HEK293 (cell line): ENCODE measurements around the gene SGMS1.
"Not testable (repeated sequence)": the region's sequence is repeated elsewhere in the genome, so short reads cannot be mapped to it uniquely, and the experiment has no call there.

Experiments
- CTCF ChIA-PET: fragments of 350-600 bp; formaldehyde crosslinking; extraction: SDS; loops from one replicate; lab custom pipeline; 2021; ENCODE audit warnings: antibody characterized with exemption; lab: Yijun Ruan, JAX
- POLR2A ChIA-PET: fragments of 300-600 bp; formaldehyde crosslinking; extraction: SDS; loops from one replicate; lab custom pipeline; 2020; ENCODE audit warnings: antibody characterized with exemption, inconsistent platforms; lab: Yijun Ruan, JAX
- H3K27ac ChIP-seq: fragments of 200-500 bp; sonication (Bioruptor generic); 2 replicates; pipeline ENCODE4 v1.5.1; 2014; ENCODE audit warnings: low read depth, low read length, control low read depth, inconsistent platforms; ENCODE audit errors: extremely low read depth
- H3K36me3 ChIP-seq, 2 experiments: fragments of 200-500 bp in 1 of 2; sonication (Bioruptor generic) in 1 of 2; 1 replicate in 1 of 2; 2 replicates in 1 of 2; pipeline ENCODE4 v1.5.1; 2014 to 2017; ENCODE audit warnings: inconsistent platforms in 2 of 2, low read length in 2 of 2; ENCODE audit not compliant: control insufficient read depth in 2 of 2, insufficient read depth in 1 of 2
- H3K4me1 ChIP-seq: fragments of 200-500 bp; sonication (Bioruptor generic); 2 replicates; pipeline ENCODE4 v1.5.1; 2014; ENCODE audit warnings: mild to moderate bottlenecking, low read length, inconsistent platforms; ENCODE audit not compliant: control insufficient read depth, insufficient read depth
- H3K4me3 ChIP-seq: 2 replicates; pipeline ENCODE4 v1.5.1; 2011; ENCODE audit warnings: low read depth, mild to moderate bottlenecking, control low read depth, low read length, moderate library complexity
- H3K9me3 ChIP-seq: fragments of 200-500 bp; sonication (Bioruptor generic); 2 replicates; pipeline ENCODE4 v1.5.1; 2014; ENCODE audit warnings: low read depth, low read length, inconsistent platforms; ENCODE audit not compliant: control insufficient read depth, insufficient read depth
- HOXC10 ChIP-seq: sonication (generic); formaldehyde crosslinking; IDR thresholded peaks from 2 replicates; pipeline ENCODE4 v1.8.1; 2023; ENCODE audit warnings: mild to moderate bottlenecking, missing genetic modification reagents
- KLF16 ChIP-seq: fragments of 450-650 bp; formaldehyde crosslinking; IDR thresholded peaks from 2 replicates; pipeline ENCODE4 v1.5.1; 2017; ENCODE audit warnings: missing biosample characterization, missing genetic modification characterization
- MEIS1 ChIP-seq: sonication (generic); formaldehyde crosslinking; IDR thresholded peaks from 2 replicates; pipeline ENCODE4 v1.8.1; 2022; ENCODE audit warnings: missing genetic modification reagents, mild to moderate bottlenecking, borderline replicate concordance
- ZFP37 ChIP-seq: fragments of 450-650 bp; formaldehyde crosslinking; IDR thresholded peaks from 2 replicates; pipeline ENCODE4 v1.5.1; 2016; ENCODE audit warnings: missing biosample characterization, missing genetic modification characterization
- ZNF175 ChIP-seq: fragments of 450-650 bp; formaldehyde crosslinking; IDR thresholded peaks from 2 replicates; pipeline ENCODE4 v1.5.1; 2016; ENCODE audit warnings: missing biosample characterization, missing genetic modification characterization
- ZNF184 ChIP-seq: fragments of 450-650 bp; IDR thresholded peaks from 2 replicates; pipeline ENCODE4 v1.5.1; 2018; ENCODE audit warnings: missing biosample characterization, mild to moderate bottlenecking, missing genetic modification characterization
- ZNF473 ChIP-seq: fragments of 450-650 bp; formaldehyde crosslinking; IDR thresholded peaks from 2 replicates; pipeline ENCODE4 v1.5.1; 2017; ENCODE audit warnings: missing biosample characterization, missing genetic modification characterization
- ZNF629 ChIP-seq: fragments of 450-650 bp; formaldehyde crosslinking; IDR thresholded peaks from 2 replicates; pipeline ENCODE4 v1.5.1; 2017; ENCODE audit warnings: missing biosample characterization, missing genetic modification characterization
- TF ChIP-seq, protein P1 (sequence below): fragments of 450-650 bp; formaldehyde crosslinking; IDR thresholded peaks from 2 replicates; pipeline ENCODE4 v1.5.1; 2016; ENCODE audit warnings: missing biosample characterization, missing genetic modification characterization
- TF ChIP-seq, protein P2 (sequence below): fragments of 450-650 bp; IDR thresholded peaks from 2 replicates; pipeline ENCODE4 v1.5.1; 2018; ENCODE audit warnings: missing biosample characterization, mild to moderate bottlenecking, missing genetic modification characterization
- TF ChIP-seq, protein P3 (sequence below): fragments of 450-650 bp; formaldehyde crosslinking; conservative IDR thresholded peaks from 2 replicates; pipeline ENCODE4 v1.5.1; 2016; ENCODE audit warnings: low read depth, missing biosample characterization, missing genetic modification characterization
- TF ChIP-seq, protein P4 (sequence below): fragments of 450-650 bp; formaldehyde crosslinking; IDR thresholded peaks from 2 replicates; pipeline ENCODE4 v1.5.1; 2017; ENCODE audit warnings: missing biosample characterization, missing genetic modification characterization
- TF ChIP-seq, protein P5 (sequence below): fragments of 450-650 bp; formaldehyde crosslinking; IDR thresholded peaks from 2 replicates; pipeline ENCODE4 v1.5.1; 2016; ENCODE audit warnings: missing biosample characterization, missing genetic modification characterization
- TF ChIP-seq, protein P6 (sequence below): fragments of 450-650 bp; formaldehyde crosslinking; conservative IDR thresholded peaks from 2 replicates; pipeline ENCODE4 v1.5.1; 2016; ENCODE audit warnings: low read depth, missing biosample characterization, missing genetic modification characterization

SGMS1 gene

DNA sequence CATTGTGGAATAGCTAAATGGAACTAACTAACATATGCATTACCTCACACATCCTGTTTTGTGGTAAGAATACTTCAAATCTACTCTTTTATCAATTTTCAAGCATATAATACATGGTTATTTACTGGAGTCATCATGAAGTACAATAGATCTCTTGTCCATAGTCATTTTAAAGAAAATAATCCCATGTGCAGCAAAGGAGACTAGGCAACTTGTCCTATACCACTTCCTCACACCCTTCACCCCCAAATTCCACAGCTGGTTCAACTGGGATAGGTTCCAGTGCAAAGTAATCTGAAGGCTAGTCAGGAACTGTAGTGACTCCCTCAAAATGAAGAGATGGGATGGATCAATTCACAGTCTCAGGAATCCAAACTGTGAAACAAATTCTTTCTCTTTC, 176.1 kb downstream of the SGMS1 start (continued):
- TF ChIP-seq, protein P1, sequence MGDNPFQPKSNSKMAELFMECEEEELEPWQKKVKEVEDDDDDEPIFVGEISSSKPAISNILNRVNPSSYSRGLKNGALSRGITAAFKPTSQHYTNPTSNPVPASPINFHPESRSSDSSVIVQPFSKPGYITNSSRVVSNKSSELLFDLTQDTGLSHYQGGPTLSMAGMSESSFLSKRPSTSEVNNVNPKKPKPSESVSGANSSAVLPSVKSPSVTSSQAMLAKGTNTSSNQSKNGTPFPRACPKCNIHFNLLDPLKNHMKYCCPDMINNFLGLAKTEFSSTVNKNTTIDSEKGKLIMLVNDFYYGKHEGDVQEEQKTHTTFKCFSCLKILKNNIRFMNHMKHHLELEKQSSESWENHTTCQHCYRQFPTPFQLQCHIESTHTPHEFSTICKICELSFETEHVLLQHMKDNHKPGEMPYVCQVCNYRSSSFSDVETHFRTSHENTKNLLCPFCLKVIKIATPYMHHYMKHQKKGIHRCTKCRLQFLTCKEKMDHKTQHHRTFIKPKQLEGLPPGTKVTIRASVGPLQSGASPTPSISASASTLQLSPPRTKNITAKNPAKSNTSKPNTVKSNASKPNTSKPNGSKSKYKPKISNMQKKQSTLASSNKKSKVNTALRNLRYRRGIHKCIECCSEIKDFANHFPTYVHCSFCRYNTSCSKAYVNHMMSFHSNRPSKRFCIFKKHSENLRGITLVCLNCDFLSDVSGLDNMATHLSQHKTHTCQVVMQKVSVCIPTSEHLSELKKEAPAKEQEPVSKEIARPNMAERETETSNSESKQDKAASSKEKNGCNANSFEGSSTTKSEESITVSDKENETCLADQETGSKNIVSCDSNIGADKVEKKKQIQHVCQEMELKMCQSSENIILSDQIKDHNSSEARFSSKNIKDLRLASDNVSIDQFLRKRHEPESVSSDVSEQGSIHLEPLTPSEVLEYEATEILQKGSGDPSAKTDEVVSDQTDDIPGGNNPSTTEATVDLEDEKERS (tag by site-specific recombination), result no peak
- TF ChIP-seq HOXC10 (CRISPR knock-in tag) (no peak), ZNF629 (tag by site-specific recombination) (no peak)
- TF ChIP-seq, protein P2, sequence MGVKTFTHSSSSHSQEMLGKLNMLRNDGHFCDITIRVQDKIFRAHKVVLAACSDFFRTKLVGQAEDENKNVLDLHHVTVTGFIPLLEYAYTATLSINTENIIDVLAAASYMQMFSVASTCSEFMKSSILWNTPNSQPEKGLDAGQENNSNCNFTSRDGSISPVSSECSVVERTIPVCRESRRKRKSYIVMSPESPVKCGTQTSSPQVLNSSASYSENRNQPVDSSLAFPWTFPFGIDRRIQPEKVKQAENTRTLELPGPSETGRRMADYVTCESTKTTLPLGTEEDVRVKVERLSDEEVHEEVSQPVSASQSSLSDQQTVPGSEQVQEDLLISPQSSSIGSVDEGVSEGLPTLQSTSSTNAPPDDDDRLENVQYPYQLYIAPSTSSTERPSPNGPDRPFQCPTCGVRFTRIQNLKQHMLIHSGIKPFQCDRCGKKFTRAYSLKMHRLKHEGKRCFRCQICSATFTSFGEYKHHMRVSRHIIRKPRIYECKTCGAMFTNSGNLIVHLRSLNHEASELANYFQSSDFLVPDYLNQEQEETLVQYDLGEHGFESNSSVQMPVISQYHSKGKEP, result no peak

DNA sequence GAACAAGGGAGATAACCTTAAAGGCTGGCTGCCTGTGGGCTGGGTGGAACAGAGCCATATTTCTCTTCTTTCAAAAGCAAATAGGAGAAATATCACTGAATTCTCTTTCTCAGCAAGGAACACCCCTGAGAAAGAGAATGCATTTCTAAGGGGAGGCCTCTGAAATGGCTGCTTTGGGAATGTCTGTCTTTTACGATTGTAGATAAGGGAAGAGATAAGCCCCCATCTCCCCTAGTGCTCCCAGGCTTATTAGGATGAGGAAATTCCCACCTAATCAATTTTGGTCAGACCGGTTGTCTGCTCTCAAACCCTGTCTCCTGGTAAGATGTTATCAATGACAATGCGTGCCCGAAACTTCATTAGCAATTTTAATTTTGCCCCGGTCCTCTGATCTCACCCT, 178.0 kb downstream of the SGMS1 start:
- POLR2A ChIA-PET, H3K4me1 ChIP-seq, H3K4me3 ChIP-seq, H3K36me3 ChIP-seq, H3K27ac ChIP-seq, CTCF ChIA-PET, H3K9me3 ChIP-seq: not testable (repeated sequence)

DNA sequence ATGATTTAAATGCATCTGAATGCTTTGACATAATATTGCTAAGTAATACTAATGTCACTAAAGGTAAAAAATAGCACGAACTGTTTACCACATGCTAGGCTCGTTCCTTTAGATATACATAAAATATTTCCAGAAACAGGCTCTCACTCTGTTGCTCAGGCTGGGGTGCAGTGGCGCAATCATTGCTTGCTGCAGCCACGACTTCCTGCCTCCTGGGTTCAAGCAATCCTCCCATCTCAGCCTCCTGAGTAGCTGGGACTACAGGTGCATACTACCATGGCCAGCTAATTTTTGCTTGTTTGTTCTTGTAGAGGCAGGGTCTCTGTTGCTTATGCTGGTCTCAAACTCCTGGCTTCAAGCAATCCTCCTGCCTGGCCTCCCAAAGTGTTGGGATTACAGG, 183.3 kb downstream of the SGMS1 start:
- Histone ChIP-seq H3K9me3 (no peaks in the 10 kb centered on the region), H3K27ac (no peak overlapping the region), H3K36me3 (no peaks in the 10 kb centered on the region), H3K4me3 (no peak overlapping the region), H3K4me1 (no peaks in the 10 kb centered on the region)
- POLR2A ChIA-PET, result no interaction called here
- CTCF ChIA-PET, result no interaction called here
- TF ChIP-seq, protein P3, sequence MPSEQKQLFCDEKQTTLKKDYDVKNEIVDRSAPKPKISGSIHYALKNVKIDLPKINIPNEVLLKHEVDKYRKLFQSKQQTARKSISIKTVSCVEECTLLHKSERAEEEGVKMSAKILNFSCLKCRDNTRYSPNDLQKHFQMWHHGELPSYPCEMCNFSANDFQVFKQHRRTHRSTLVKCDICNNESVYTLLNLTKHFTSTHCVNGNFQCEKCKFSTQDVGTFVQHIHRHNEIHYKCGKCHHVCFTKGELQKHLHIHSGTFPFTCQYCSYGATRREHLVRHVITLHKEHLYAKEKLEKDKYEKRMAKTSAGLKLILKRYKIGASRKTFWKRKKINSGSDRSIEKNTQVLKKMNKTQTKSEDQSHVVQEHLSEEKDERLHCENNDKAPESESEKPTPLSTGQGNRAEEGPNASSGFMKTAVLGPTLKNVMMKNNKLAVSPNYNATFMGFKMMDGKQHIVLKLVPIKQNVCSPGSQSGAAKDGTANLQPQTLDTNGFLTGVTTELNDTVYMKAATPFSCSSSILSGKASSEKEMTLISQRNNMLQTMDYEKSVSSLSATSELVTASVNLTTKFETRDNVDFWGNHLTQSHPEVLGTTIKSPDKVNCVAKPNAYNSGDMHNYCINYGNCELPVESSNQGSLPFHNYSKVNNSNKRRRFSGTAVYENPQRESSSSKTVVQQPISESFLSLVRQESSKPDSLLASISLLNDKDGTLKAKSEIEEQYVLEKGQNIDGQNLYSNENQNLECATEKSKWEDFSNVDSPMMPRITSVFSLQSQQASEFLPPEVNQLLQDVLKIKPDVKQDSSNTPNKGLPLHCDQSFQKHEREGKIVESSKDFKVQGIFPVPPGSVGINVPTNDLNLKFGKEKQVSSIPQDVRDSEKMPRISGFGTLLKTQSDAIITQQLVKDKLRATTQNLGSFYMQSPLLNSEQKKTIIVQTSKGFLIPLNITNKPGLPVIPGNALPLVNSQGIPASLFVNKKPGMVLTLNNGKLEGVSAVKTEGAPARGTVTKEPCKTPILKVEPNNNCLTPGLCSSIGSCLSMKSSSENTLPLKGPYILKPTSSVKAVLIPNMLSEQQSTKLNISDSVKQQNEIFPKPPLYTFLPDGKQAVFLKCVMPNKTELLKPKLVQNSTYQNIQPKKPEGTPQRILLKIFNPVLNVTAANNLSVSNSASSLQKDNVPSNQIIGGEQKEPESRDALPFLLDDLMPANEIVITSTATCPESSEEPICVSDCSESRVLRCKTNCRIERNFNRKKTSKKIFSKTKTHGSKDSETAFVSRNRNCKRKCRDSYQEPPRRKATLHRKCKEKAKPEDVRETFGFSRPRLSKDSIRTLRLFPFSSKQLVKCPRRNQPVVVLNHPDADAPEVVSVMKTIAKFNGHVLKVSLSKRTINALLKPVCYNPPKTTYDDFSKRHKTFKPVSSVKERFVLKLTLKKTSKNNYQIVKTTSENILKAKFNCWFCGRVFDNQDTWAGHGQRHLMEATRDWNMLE (tag by site-specific recombination), result no peak
- TF ChIP-seq KLF16 (tag by site-specific recombination) (no peak), ZNF473 (tag by site-specific recombination) (no peak), ZNF175 (tag by site-specific recombination) (no peak), MEIS1 (CRISPR knock-in tag) (no peak), ZNF184 (tag by site-specific recombination) (no peak), ZFP37 (tag by site-specific recombination) (no peak)
- TF ChIP-seq, protein P4, sequence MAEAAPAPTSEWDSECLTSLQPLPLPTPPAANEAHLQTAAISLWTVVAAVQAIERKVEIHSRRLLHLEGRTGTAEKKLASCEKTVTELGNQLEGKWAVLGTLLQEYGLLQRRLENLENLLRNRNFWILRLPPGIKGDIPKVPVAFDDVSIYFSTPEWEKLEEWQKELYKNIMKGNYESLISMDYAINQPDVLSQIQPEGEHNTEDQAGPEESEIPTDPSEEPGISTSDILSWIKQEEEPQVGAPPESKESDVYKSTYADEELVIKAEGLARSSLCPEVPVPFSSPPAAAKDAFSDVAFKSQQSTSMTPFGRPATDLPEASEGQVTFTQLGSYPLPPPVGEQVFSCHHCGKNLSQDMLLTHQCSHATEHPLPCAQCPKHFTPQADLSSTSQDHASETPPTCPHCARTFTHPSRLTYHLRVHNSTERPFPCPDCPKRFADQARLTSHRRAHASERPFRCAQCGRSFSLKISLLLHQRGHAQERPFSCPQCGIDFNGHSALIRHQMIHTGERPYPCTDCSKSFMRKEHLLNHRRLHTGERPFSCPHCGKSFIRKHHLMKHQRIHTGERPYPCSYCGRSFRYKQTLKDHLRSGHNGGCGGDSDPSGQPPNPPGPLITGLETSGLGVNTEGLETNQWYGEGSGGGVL (tag by site-specific recombination), result no peak
- TF ChIP-seq, protein P5, sequence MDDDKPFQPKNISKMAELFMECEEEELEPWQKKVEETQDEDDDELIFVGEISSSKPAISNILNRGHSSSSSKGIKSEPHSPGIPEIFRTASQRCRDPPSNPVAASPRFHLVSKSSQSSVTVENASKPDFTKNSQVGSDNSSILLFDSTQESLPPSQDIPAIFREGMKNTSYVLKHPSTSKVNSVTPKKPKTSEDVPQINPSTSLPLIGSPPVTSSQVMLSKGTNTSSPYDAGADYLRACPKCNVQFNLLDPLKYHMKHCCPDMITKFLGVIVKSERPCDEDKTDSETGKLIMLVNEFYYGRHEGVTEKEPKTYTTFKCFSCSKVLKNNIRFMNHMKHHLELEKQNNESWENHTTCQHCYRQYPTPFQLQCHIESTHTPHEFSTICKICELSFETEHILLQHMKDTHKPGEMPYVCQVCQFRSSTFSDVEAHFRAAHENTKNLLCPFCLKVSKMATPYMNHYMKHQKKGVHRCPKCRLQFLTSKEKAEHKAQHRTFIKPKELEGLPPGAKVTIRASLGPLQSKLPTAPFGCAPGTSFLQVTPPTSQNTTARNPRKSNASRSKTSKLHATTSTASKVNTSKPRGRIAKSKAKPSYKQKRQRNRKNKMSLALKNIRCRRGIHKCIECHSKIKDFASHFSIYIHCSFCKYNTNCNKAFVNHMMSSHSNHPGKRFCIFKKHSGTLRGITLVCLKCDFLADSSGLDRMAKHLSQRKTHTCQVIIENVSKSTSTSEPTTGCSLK (tag by site-specific recombination), result no peak
- TF ChIP-seq, protein P6, sequence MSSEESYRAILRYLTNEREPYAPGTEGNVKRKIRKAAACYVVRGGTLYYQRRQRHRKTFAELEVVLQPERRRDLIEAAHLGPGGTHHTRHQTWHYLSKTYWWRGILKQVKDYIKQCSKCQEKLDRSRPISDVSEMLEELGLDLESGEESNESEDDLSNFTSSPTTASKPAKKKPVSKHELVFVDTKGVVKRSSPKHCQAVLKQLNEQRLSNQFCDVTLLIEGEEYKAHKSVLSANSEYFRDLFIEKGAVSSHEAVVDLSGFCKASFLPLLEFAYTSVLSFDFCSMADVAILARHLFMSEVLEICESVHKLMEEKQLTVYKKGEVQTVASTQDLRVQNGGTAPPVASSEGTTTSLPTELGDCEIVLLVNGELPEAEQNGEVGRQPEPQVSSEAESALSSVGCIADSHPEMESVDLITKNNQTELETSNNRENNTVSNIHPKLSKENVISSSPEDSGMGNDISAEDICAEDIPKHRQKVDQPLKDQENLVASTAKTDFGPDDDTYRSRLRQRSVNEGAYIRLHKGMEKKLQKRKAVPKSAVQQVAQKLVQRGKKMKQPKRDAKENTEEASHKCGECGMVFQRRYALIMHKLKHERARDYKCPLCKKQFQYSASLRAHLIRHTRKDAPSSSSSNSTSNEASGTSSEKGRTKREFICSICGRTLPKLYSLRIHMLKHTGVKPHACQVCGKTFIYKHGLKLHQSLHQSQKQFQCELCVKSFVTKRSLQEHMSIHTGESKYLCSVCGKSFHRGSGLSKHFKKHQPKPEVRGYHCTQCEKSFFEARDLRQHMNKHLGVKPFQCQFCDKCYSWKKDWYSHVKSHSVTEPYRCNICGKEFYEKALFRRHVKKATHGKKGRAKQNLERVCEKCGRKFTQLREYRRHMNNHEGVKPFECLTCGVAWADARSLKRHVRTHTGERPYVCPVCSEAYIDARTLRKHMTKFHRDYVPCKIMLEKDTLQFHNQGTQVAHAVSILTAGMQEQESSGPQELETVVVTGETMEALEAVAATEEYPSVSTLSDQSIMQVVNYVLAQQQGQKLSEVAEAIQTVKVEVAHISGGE, result no peak
